22Rv1 (cell line): Measurements from ENCODE around the gene ZEB1.

Source experiments
- CTCF ChIP-seq: fragments of 450-650 bp; IDR thresholded peaks from 2 replicates; pipeline ENCODE4 v1.5.1; 2017; ENCODE audit warnings: mild to moderate bottlenecking
- ZFX ChIP-seq: fragments of 450-650 bp; IDR thresholded peaks from 2 replicates; pipeline ENCODE4 v1.6.1; 2017; ENCODE audit warnings: antibody characterized with exemption, borderline replicate concordance

DNA sequence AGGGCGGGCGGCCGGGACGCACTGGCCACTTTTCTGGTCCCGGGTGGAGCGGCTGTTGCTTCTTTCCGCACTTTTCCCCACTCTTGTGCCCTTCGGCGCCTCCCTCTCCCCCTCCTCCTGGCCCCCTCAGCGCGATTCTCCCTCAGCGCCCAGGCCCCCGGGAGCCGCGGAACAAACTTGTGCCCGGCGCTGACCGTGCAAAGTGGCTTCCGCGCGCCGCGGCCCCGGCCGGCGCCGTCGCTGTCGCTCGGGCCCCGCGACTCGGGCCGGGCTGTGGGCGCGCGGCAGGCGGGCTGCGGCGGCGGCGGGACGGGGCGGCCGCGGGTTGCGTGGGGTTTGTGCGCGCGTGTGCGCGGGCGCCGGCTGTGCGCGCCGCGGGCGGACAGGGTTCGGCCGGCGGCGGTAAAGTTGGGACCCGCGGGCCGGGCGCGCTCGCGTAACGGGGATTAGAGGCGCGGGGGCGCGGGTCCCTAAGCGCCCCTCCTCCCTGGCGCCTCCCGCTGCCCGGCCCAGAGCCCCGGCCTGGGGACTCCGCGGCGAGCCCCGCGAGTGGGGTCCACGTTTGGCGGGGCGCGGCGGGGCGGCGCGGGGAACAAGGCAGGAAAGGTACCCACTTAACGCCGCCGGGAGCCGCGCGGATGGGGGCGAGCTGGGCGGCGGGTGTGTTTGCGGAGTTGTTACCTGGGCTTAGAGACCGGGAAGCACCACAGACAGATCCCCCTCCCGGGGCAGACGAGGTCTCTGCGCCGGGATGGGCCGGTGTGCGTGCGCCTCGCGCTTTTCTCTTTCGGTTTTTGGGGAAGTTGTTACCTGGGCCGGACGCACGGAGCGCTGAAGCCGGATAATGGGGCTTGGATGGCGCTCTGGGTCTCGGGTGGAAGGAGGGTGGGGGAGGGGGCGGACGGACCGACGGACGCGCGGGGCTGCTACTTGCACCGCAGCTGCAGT, 860 bp downstream of the ZEB1 start:
- no peak; the same call in none of the 2 replicates for TF ChIP-seq CTCF
- TF ChIP-seq ZFX: no peak
